DND-41 (cell line): ENCODE measurements around the gene TUFM.
"Not testable (repeated sequence)": the region's sequence is repeated elsewhere in the genome, so short reads cannot be mapped to it uniquely, and the experiment has no call there.

Experiments
- ATAC-seq: fragments of 200-7000 bp; cut with Tn5 transposase; 3 replicates; pipeline ENCODE4 v1.9.1; 2021; ENCODE audit warnings: low read depth; ENCODE audit not compliant: insufficient read depth
- DNase-seq: peaks from one replicate; pipeline ENCODE4 v3.0.0-alpha.2; 2020
- H2AFZ ChIP-seq: 2 replicates; pipeline ENCODE4 v1.6.0; 2012; ENCODE audit warnings: low read depth, low read length
- H3K27ac ChIP-seq: 2 replicates; pipeline ENCODE4 v1.5.1; 2012; ENCODE audit warnings: low read length, inconsistent platforms
- H3K27me3 ChIP-seq: fragments of 200-600 bp; sonication (generic); 2 replicates; pipeline ENCODE4 v1.6.0; 2012; ENCODE audit warnings: low read length, mild to moderate bottlenecking, inconsistent platforms; ENCODE audit not compliant: insufficient read depth, poor library complexity
- H3K36me3 ChIP-seq: 2 replicates; pipeline ENCODE4 v1.5.1; 2012; ENCODE audit warnings: low read length, inconsistent platforms; ENCODE audit not compliant: insufficient read depth
- H3K4me1 ChIP-seq: 2 replicates; pipeline ENCODE4 v1.5.1; 2012; ENCODE audit warnings: mild to moderate bottlenecking, low read length; ENCODE audit not compliant: insufficient read depth
- H3K4me2 ChIP-seq: 2 replicates; pipeline ENCODE4 v1.6.0; 2012; ENCODE audit warnings: mild to moderate bottlenecking, moderate library complexity, low read length, inconsistent platforms; ENCODE audit not compliant: insufficient read depth
- H3K4me3 ChIP-seq, 2 experiments: fragments of 200-600 bp in 1 of 2; shearing (Covaris generic) in 1 of 2; 2 replicates each; pipeline ENCODE4 v1.5.1; 2012 to 2016; ENCODE audit warnings: inconsistent platforms in 2 of 2, low read length in 2 of 2, mild to moderate bottlenecking in 2 of 2, low read depth in 1 of 2, moderate library complexity in 1 of 2
- H3K79me2 ChIP-seq: 2 replicates; pipeline ENCODE4 v1.6.0; 2012; ENCODE audit warnings: low read length, inconsistent platforms; ENCODE audit not compliant: insufficient read depth
- H3K9ac ChIP-seq: 2 replicates; pipeline ENCODE4 v1.6.0; 2012; ENCODE audit warnings: low read depth, mild to moderate bottlenecking, inconsistent platforms, low read length, moderate library complexity
- H3K9me3 ChIP-seq: 2 replicates; pipeline ENCODE4 v1.5.1; 2012; ENCODE audit warnings: low read length, moderate library complexity, mild to moderate bottlenecking, inconsistent platforms; ENCODE audit not compliant: insufficient read depth, severe bottlenecking
- H4K20me1 ChIP-seq: 2 replicates; pipeline ENCODE4 v1.6.0; 2012; ENCODE audit warnings: low read length; ENCODE audit not compliant: insufficient read depth
- EZH2 ChIP-seq: IDR thresholded peaks from 3 replicates; pipeline ENCODE4 v1.6.1; 2012; ENCODE audit warnings: borderline replicate concordance, low read depth, mild to moderate bottlenecking, moderate library complexity, low read length, inconsistent platforms; ENCODE audit not compliant: severe bottlenecking
- TF ChIP-seq, protein P1 (sequence below): IDR thresholded peaks from 2 replicates; pipeline ENCODE4 v1.5.1; 2012; ENCODE audit warnings: borderline replicate concordance, low read length, moderate library complexity, mild to moderate bottlenecking; ENCODE audit not compliant: poor library complexity, severe bottlenecking; ENCODE audit errors: extremely low read depth

Gene TUFM

DNA sequence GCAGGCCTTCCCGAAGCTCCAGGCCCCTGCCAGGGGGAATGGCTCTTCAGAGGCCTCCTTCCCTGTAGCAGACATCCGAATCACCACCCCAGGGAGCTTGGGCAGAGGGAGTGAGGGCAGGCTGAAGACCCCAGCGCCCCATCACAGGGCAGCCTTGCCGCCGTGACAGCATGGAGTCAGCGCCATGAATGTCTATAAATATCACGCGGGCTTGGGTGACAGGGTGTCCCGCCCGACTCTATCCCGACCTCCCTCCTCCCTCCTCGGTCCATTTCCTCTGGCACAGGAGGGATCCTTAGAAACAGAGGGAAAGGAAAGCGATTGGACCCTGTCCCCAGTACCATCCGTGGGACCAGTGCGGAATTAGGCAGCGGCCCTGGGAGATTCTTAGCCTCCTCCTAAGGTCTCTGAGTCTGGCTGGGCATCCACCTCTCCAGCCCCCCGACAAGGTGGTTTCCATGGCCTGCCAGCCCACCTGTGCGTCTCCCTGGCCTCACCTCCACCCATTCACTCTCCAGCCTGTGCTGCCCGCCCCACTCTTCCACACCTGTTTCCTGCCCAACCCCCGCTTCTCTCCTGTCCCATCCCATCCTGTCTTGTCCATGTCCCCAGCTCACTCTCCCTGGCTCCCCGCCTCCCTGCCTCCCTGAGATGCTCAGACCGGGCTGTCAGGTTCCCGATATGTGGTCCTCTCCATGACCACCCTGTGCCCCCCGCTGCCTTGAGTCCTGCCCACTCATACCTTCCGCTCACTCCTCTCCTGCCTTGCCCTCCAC is 37.3 kb upstream of the TUFM start:
- no peak overlapping the region for H2AFZ ChIP-seq
- H3K27me3 ChIP-seq, result no peaks in the 10 kb centered on the region
- H3K4me1 ChIP-seq, result peaks cover 19% of the 10 kb centered on the region
- H3K36me3 ChIP-seq, result no peaks in the 10 kb centered on the region; the same call in 1 of the 2 replicates
- H3K27ac ChIP-seq, result no peak overlapping the region
- no peaks in the 10 kb centered on the region for H3K9me3 ChIP-seq
- H3K9ac ChIP-seq, result no peak overlapping the region
- peaks cover 7% of the 10 kb centered on the region for H3K79me2 ChIP-seq
- DNase-seq, result no peak
- no peak overlapping the region for H3K4me3 ChIP-seq
- ATAC-seq, result no peak
- H4K20me1 ChIP-seq, result no peaks in the 10 kb centered on the region
- no peak overlapping the region for H3K4me2 ChIP-seq
- no peak for TF ChIP-seq EZH2
- TF ChIP-seq, protein P1, sequence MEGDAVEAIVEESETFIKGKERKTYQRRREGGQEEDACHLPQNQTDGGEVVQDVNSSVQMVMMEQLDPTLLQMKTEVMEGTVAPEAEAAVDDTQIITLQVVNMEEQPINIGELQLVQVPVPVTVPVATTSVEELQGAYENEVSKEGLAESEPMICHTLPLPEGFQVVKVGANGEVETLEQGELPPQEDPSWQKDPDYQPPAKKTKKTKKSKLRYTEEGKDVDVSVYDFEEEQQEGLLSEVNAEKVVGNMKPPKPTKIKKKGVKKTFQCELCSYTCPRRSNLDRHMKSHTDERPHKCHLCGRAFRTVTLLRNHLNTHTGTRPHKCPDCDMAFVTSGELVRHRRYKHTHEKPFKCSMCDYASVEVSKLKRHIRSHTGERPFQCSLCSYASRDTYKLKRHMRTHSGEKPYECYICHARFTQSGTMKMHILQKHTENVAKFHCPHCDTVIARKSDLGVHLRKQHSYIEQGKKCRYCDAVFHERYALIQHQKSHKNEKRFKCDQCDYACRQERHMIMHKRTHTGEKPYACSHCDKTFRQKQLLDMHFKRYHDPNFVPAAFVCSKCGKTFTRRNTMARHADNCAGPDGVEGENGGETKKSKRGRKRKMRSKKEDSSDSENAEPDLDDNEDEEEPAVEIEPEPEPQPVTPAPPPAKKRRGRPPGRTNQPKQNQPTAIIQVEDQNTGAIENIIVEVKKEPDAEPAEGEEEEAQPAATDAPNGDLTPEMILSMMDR, result no peak

DNA sequence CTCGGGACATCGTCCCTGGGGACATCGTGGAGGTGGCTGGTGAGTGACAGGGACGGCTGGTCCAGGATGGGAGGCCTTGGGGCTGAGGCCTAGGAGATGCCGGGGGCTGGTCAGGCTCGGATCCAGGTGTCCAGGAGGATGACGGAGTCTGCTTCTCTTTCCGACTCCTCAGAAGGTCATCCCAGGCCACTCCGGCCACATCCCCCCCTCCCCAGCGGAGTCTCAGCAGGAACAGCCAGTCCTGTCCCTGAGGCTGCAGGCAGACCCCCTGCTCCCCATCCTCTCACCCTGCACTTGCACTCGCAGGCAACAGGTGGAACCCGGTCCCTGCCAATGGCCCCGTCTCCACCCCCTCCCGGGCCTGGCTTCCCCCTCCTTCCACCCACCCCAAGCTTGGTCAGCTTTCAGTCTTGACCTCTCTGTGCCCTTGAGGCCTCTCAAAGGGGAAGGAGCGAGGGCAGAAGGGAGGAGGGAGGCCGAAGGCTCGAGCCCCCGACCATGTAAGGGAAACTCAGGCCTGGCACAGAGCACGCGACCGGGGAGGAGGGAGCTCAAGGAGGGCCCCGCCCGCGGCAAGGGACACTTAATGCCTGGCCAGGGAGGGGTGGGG is 36.5 kb upstream of the TUFM start:
- H3K27ac ChIP-seq, result no peak overlapping the region
- no peaks in the 10 kb centered on the region; the same call in 1 of the 2 replicates for H3K36me3 ChIP-seq
- H3K4me2 ChIP-seq, result no peak overlapping the region
- TF ChIP-seq, protein P1, result no peak
- ATAC-seq, result no peak
- no peaks in the 10 kb centered on the region for H3K9me3 ChIP-seq
- no peaks in the 10 kb centered on the region for H3K27me3 ChIP-seq
- peaks cover 7% of the 10 kb centered on the region for H3K79me2 ChIP-seq
- no peaks in the 10 kb centered on the region for H4K20me1 ChIP-seq
- no peak overlapping the region for H3K9ac ChIP-seq
- H3K4me3 ChIP-seq, result no peak overlapping the region
- no peak overlapping the region for H2AFZ ChIP-seq
- H3K4me1 ChIP-seq, result peaks cover 23% of the 10 kb centered on the region
- DNase-seq, result no peak

DNA sequence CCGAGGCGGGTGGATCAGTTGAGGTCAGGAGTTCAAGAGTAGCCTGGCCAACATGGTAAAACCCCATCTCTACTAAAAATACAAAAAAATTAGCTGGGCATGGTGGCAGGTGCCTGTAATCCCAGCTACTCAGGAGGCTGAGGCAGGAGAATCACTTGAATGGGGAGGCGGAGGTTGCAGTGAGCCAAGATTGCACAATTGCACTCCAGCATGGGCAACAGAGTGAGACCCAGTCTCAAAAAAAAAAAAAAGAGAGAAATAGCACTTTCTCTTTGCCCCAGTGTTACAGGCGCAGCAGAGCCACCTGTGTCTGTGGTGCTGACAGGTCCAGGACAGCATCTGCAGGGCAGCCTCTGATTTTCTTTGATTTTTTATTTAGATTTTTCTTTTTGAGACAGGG is 35.4 kb upstream of the TUFM start:
- H2AFZ ChIP-seq, H3K36me3 ChIP-seq, DNase-seq, H3K4me3 ChIP-seq, H3K9ac ChIP-seq, H3K79me2 ChIP-seq, H3K4me2 ChIP-seq, ATAC-seq, H3K27ac ChIP-seq, H3K9me3 ChIP-seq, H4K20me1 ChIP-seq, H3K27me3 ChIP-seq: not testable (repeated sequence)
- H3K4me1 ChIP-seq, result peaks cover 23% of the 10 kb centered on the region

DNA sequence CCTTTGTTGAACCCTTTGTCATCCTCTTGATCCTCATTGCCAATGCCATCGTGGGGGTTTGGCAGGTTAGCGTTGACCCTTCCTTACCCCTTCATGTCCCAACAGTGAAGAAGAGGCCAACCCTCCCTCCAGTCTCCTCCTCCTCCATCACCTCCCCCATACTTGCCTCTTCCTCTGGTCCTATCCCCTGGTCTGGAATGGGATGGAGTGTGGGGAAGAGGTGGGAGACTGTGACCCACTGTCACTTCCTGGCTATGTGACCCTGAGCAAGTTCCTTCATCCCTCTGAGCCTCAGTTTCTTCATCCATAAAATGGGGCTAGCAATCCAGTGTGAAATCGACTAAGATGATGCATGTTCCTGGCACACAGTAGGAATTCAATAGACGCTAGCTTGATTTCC is 34.8 kb upstream of the TUFM start:
- no peak for ATAC-seq
- no peak overlapping the region for H3K4me3 ChIP-seq
- TF ChIP-seq, protein P1, result no peak
- TF ChIP-seq EZH2, result no peak
- H4K20me1 ChIP-seq, result no peaks in the 10 kb centered on the region
- no peak overlapping the region for H3K27ac ChIP-seq
- peaks cover 7% of the 10 kb centered on the region for H3K79me2 ChIP-seq
- H3K9me3 ChIP-seq, result no peaks in the 10 kb centered on the region
- no peak overlapping the region for H3K9ac ChIP-seq
- peak overlapping the region; percentile 95; the same call in 1 of the 2 replicates for H2AFZ ChIP-seq
- H3K4me1 ChIP-seq, result peaks cover 23% of the 10 kb centered on the region
- no peaks in the 10 kb centered on the region for H3K27me3 ChIP-seq
- no peak overlapping the region for H3K4me2 ChIP-seq
- no peak for DNase-seq
- H3K36me3 ChIP-seq, result no peaks in the 10 kb centered on the region
